Mesenchymal stem cell (in vitro differentiated cells and primary cell): ENCODE results near the gene MMP8.
A peak's percentile ranks its signal among the peaks of the same experiment; 100 is the strongest.

Experiments used
- DNase-seq: peaks from one replicate; pipeline ENCODE4 v3.0.0-alpha.2; 2013
- H2AFZ ChIP-seq: one replicate; pipeline ENCODE4 v1.6.1; 2013; ENCODE audit warnings: low read depth, mild to moderate bottlenecking, control low read depth, inconsistent platforms, low read length, moderate library complexity
- H2AK5ac ChIP-seq: 2 replicates; pipeline ENCODE4 v1.6.1; 2013; ENCODE audit warnings: low read length, moderate library complexity, mild to moderate bottlenecking, inconsistent platforms; ENCODE audit not compliant: severe bottlenecking
- H2BK120ac ChIP-seq: one replicate; pipeline ENCODE4 v1.6.1; 2013; ENCODE audit warnings: low read depth, mild to moderate bottlenecking, inconsistent platforms, low read length, moderate library complexity
- H2BK12ac ChIP-seq, 2 experiments: one replicate each; pipeline ENCODE4 v1.6.1; 2013; ENCODE audit warnings: inconsistent platforms in 2 of 2, low read length in 2 of 2, mild to moderate bottlenecking in 2 of 2, moderate library complexity in 2 of 2, control low read depth in 1 of 2
- H2BK15ac ChIP-seq: one replicate; pipeline ENCODE4 v1.6.1; 2013; ENCODE audit warnings: mild to moderate bottlenecking, low read depth, inconsistent platforms; ENCODE audit not compliant: poor library complexity, severe bottlenecking
- H2BK5ac ChIP-seq: 2 replicates; pipeline ENCODE4 v1.6.1; 2013; ENCODE audit warnings: low read depth, mild to moderate bottlenecking, low read length, control low read depth, inconsistent platforms; ENCODE audit not compliant: poor library complexity, severe bottlenecking
- H3K14ac ChIP-seq, 2 experiments: one replicate each; pipeline ENCODE4 v1.6.1; 2013; ENCODE audit warnings: inconsistent platforms in 2 of 2, low read length in 2 of 2, control low read depth in 1 of 2, mild to moderate bottlenecking in 1 of 2, moderate library complexity in 1 of 2
- H3K18ac ChIP-seq, 2 experiments: one replicate each; pipeline ENCODE4 v1.6.1; 2013; ENCODE audit warnings: inconsistent platforms in 2 of 2, low read length in 2 of 2, control low read depth in 1 of 2, low read depth in 1 of 2, mild to moderate bottlenecking in 1 of 2
- H3K23ac ChIP-seq, 2 experiments: one replicate each; pipeline ENCODE4 v1.6.1; 2013; ENCODE audit warnings: inconsistent platforms in 2 of 2, low read length in 2 of 2, mild to moderate bottlenecking in 2 of 2, moderate library complexity in 2 of 2, control low read depth in 1 of 2
- H3K27ac ChIP-seq: 2 replicates; pipeline ENCODE4 v1.5.1; 2013; ENCODE audit warnings: mild to moderate bottlenecking, moderate library complexity, low read length, control low read depth, inconsistent platforms; ENCODE audit not compliant: poor library complexity, severe bottlenecking
- H3K27me3 ChIP-seq, 2 experiments: 2 replicates each; pipeline versions ENCODE4 v1.6.1 to v1.7.0; 2013; ENCODE audit warnings: low read length in 2 of 2, mild to moderate bottlenecking in 2 of 2, moderate library complexity in 2 of 2, control low read depth in 1 of 2, inconsistent platforms in 1 of 2; ENCODE audit not compliant: control insufficient read depth in 1 of 2, insufficient read depth in 1 of 2
- H3K36me3 ChIP-seq, 2 experiments: 2 replicates each; pipeline versions ENCODE4 v1.6.1 to v1.7.0; 2013; ENCODE audit warnings: low read length in 2 of 2, control low read depth in 1 of 2, inconsistent platforms in 1 of 2, low read depth in 1 of 2, mild to moderate bottlenecking in 1 of 2; ENCODE audit not compliant: insufficient read depth in 2 of 2, control insufficient read depth in 1 of 2
- H3K4ac ChIP-seq, 2 experiments: one replicate each; pipeline ENCODE4 v1.6.1; 2013; ENCODE audit warnings: inconsistent platforms in 2 of 2, low read length in 2 of 2, mild to moderate bottlenecking in 2 of 2, moderate library complexity in 2 of 2, control low read depth in 1 of 2, low read depth in 1 of 2
- H3K4me1 ChIP-seq: 2 replicates; pipeline ENCODE4 v1.6.1; 2013; ENCODE audit warnings: low read depth, low read length, control low read depth; ENCODE audit not compliant: control insufficient read depth, insufficient read depth
- H3K4me2 ChIP-seq: 2 replicates; pipeline ENCODE4 v1.6.1; 2013; ENCODE audit warnings: low read length, mild to moderate bottlenecking, inconsistent platforms; ENCODE audit not compliant: poor library complexity, severe bottlenecking
- H3K4me3 ChIP-seq, 2 experiments: 2 replicates each; pipeline versions ENCODE4 v1.5.1 to v1.7.0; 2013; ENCODE audit warnings: low read length in 2 of 2, mild to moderate bottlenecking in 2 of 2, control low read depth in 1 of 2, low read depth in 1 of 2; ENCODE audit not compliant: insufficient read depth in 1 of 2
- H3K79me1 ChIP-seq: replicated peaks from 2 replicates; pipeline ENCODE4 v1.6.1; 2013; ENCODE audit warnings: mild to moderate bottlenecking, control low read depth, low read length, inconsistent platforms; ENCODE audit not compliant: poor library complexity, severe bottlenecking
- H3K9ac ChIP-seq: 2 replicates; pipeline ENCODE4 v1.7.0; 2013; ENCODE audit warnings: mild to moderate bottlenecking, low read length, moderate library complexity
- H3K9me3 ChIP-seq: 2 replicates; pipeline ENCODE4 v1.7.0; 2013; ENCODE audit warnings: mild to moderate bottlenecking, low read length; ENCODE audit not compliant: control insufficient read depth
- H4K8ac ChIP-seq: one replicate; pipeline ENCODE4 v1.6.1; 2013; ENCODE audit warnings: inconsistent platforms, mild to moderate bottlenecking, low read length, moderate library complexity
- H4K91ac ChIP-seq: one replicate; pipeline ENCODE4 v1.6.1; 2013; ENCODE audit warnings: mild to moderate bottlenecking, low read length, inconsistent platforms
- WGBS: methylation state at CpG from one replicate; pipeline ENCODE4 v1.1.7; 2013; ENCODE audit warnings: mixed read lengths; 5-methylcytosine and 5-hydroxymethylcytosine counted together

The MMP8 gene

GRCh38 chr11:102683277-102683676 lies 41.5 kb downstream of the MMP8 start:
- H3K4ac ChIP-seq, result no peak overlapping the region
- H3K27ac ChIP-seq, result no peak overlapping the region
- H2AK5ac ChIP-seq, result no peak overlapping the region
- no peaks in the 10 kb centered on the region for H3K36me3 ChIP-seq
- no peak overlapping the region for H2BK120ac ChIP-seq
- no peak overlapping the region for H3K14ac ChIP-seq
- no peak overlapping the region for H3K4me2 ChIP-seq
- H3K4me3 ChIP-seq, result no peak overlapping the region
- no peak overlapping the region for H4K8ac ChIP-seq
- 84% methylated on average over 3 of the region's 4 CpGs for WGBS
- no peaks in the 10 kb centered on the region for H3K27me3 ChIP-seq
- H3K18ac ChIP-seq, result no peak overlapping the region
- DNase-seq, result no peak
- H3K9me3 ChIP-seq, result no peaks in the 10 kb centered on the region
- no peaks in the 10 kb centered on the region for H3K79me1 ChIP-seq
- H3K23ac ChIP-seq, result no peak overlapping the region
- no peak overlapping the region for H4K91ac ChIP-seq
- no peak overlapping the region for H2BK5ac ChIP-seq
- no peak overlapping the region for H2BK15ac ChIP-seq
- no peak overlapping the region for H2BK12ac ChIP-seq
- no peaks in the 10 kb centered on the region for H3K4me1 ChIP-seq
- H3K9ac ChIP-seq, result no peak overlapping the region
- H2AFZ ChIP-seq, result no peak overlapping the region

- H3K4ac ChIP-seq, result no peak overlapping the region
- DNase-seq, result peak; percentile 8
- H2BK12ac ChIP-seq, result no peak overlapping the region
- H3K18ac ChIP-seq, result no peak overlapping the region
- H3K14ac ChIP-seq, result no peak overlapping the region
- no peaks in the 10 kb centered on the region for H3K79me1 ChIP-seq
- H3K4me3 ChIP-seq, result no peak overlapping the region
- H4K91ac ChIP-seq, result no peak overlapping the region
- H3K36me3 ChIP-seq, result no peaks in the 10 kb centered on the region
- no peak overlapping the region for H2AK5ac ChIP-seq
- H3K9ac ChIP-seq, result no peak overlapping the region
- H3K23ac ChIP-seq, result no peak overlapping the region
- no CpG with 5 or more reads among the region's 1 CpG for WGBS
- no peak overlapping the region for H3K4me2 ChIP-seq
- no peaks in the 10 kb centered on the region for H3K4me1 ChIP-seq
- H2BK15ac ChIP-seq, result no peak overlapping the region
- no peak overlapping the region for H3K27ac ChIP-seq
- no peak overlapping the region for H2AFZ ChIP-seq
- no peak overlapping the region for H2BK5ac ChIP-seq
- H3K27me3 ChIP-seq, result no peaks in the 10 kb centered on the region
- H2BK120ac ChIP-seq, result no peak overlapping the region
- H4K8ac ChIP-seq, result no peak overlapping the region
- H3K9me3 ChIP-seq, result no peaks in the 10 kb centered on the region
These were observed 43.8 kb downstream of the MMP8 start for GRCh38 chr11:102680945-102681344.

GRCh38 chr11:102678022-102678421 lies 46.7 kb downstream of the MMP8 start:
- Histone ChIP-seq H4K8ac (no peak overlapping the region), H2AFZ (no peak overlapping the region), H3K27ac (no peak overlapping the region), H3K14ac (no peak overlapping the region), H3K23ac (no peak overlapping the region), H3K79me1 (no peaks in the 10 kb centered on the region), H3K4me2 (no peak overlapping the region), H2AK5ac (no peak overlapping the region), H3K9me3 (no peaks in the 10 kb centered on the region), H3K36me3 (no peaks in the 10 kb centered on the region), H2BK5ac (no peak overlapping the region), H4K91ac (no peak overlapping the region), H2BK12ac (no peak overlapping the region), H2BK120ac (no peak overlapping the region), H3K4me1 (no peaks in the 10 kb centered on the region), H3K27me3 (no peaks in the 10 kb centered on the region), H2BK15ac (no peak overlapping the region), H3K4me3 (no peak overlapping the region), H3K4ac (no peak overlapping the region), H3K9ac (no peak overlapping the region), H3K18ac (no peak overlapping the region)
- no peak for DNase-seq
- WGBS, result 95% methylated on average over 1 of the region's 2 CpGs

- no peak overlapping the region for H4K91ac ChIP-seq
- H2AK5ac ChIP-seq, result no peak overlapping the region
- H3K14ac ChIP-seq, result no peak overlapping the region
- H3K4me1 ChIP-seq, result no peaks in the 10 kb centered on the region
- H3K4me2 ChIP-seq, result no peak overlapping the region
- no peak for DNase-seq
- H3K36me3 ChIP-seq, result no peaks in the 10 kb centered on the region
- H3K4me3 ChIP-seq, result no peak overlapping the region
- no peak overlapping the region for H2BK120ac ChIP-seq
- H3K9me3 ChIP-seq, result no peaks in the 10 kb centered on the region
- no peak overlapping the region for H3K27ac ChIP-seq
- no peak overlapping the region for H4K8ac ChIP-seq
- no peak overlapping the region for H2BK5ac ChIP-seq
- no peak overlapping the region for H3K4ac ChIP-seq
- no peak overlapping the region for H2BK12ac ChIP-seq
- no peak overlapping the region for H2BK15ac ChIP-seq
- no peak overlapping the region for H3K18ac ChIP-seq
- H2AFZ ChIP-seq, result no peak overlapping the region
- H3K79me1 ChIP-seq, result no peaks in the 10 kb centered on the region
- 70% methylated on average over 2 of the region's 2 CpGs for WGBS
- no peaks in the 10 kb centered on the region for H3K27me3 ChIP-seq
- no peak overlapping the region for H3K23ac ChIP-seq
- H3K9ac ChIP-seq, result no peak overlapping the region
These were observed 48.7 kb downstream of the MMP8 start for GRCh38 chr11:102676084-102676483.
